ENCODE measurements around the gene SV2B. TPM values are rescaled to one million over a fixed set of nuclear protein-coding genes. Genes with fewer than 3 reads are reported as not detected.
A peak's percentile ranks its signal among the peaks of the same experiment; 100 is the strongest.

The SV2B gene
- total RNA-seq, 2 experiments from 2014 or later = not detected

DNA sequence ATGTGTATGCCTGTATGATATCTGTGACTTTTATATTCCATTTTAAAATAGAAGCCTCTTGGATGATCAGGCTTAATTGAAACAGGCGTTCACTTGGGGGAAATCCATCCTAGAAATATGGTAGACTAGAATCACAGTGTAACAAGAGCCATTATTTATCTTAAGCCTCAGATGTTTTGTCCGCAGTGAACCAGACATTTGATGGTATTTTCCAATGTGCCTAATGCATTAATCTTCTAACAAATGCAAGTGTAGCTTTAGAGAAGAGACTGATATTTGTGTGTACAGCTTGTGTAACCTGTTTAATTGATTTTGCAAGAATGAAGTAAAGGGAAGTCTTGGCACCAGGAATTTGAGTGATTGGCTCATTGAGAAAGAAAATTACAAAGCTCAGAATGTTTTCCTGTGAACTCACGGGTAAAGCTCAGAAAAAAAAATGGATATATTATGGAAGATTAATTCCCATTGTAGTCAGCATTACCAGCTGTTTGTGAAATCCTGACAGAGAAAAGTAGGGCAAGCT lies 155.7 kb downstream of the SV2B start:
- H3K4me3 Mint-ChIP-seq = no peak overlapping the region
- POLR2A ChIA-PET = no interaction called here
- CTCF ChIA-PET = no interaction called here
- H3K4me3 ChIP-seq (ENCODE audit: low read length) = no peak overlapping the region
- no peak for ATAC-seq (ENCODE audit: poor library complexity)
- H3K9me3 Mint-ChIP-seq = no peaks in the 10 kb centered on the region
- TF ChIP-seq CTCF (IDR thresholded peaks at IDR 0.05) = no peak
- no peak for DNase-seq
- H3K27ac Mint-ChIP-seq = no peak overlapping the region
- no peak overlapping the region for H3K27ac ChIP-seq (ENCODE audit: low read depth in 1 of 2, low read length in 2 of 2)
- H3K27me3 Mint-ChIP-seq = peaks cover 58% of the 10 kb centered on the region
- H3K36me3 ChIP-seq (ENCODE audit: insufficient read depth, low read length) = no peaks in the 10 kb centered on the region
- no peaks in the 10 kb centered on the region for H3K9me3 ChIP-seq (ENCODE audit: control insufficient read depth in 1 of 2, insufficient read depth in 1 of 2, low read length in 2 of 2)
- H3K27me3 ChIP-seq (ENCODE audit: control insufficient read depth in 1 of 2, insufficient read depth in 2 of 2, low read length in 2 of 2) = peaks cover 0 to 10% of the 10 kb centered on the region in 2 experiments
- intact Hi-C loops (cut with DNase I, micrococcal nuclease) = no loop called here
- H3K4me1 ChIP-seq (ENCODE audit: insufficient read depth, low read length) = no peaks in the 10 kb centered on the region
- H3K4me1 Mint-ChIP-seq (ENCODE audit: low read depth) = no peaks in the 10 kb centered on the region
- no peaks in the 10 kb centered on the region for H3K36me3 Mint-ChIP-seq (ENCODE audit: low read depth)

- DNase-seq (no peak), ATAC-seq (ENCODE audit: poor library complexity) (no peak)
- H3K36me3 Mint-ChIP-seq (ENCODE audit: low read depth) = no peaks in the 10 kb centered on the region
- intact Hi-C loops (cut with DNase I, micrococcal nuclease) = no loop called here
- no peak for TF ChIP-seq CTCF (IDR thresholded peaks at IDR 0.05)
- no peak overlapping the region for H3K27ac Mint-ChIP-seq
- no peaks in the 10 kb centered on the region for H3K4me1 Mint-ChIP-seq (ENCODE audit: low read depth)
- CTCF ChIA-PET = interaction anchor here (1.2 kb wide), 1 partner anchor 14 kb away, joined by 3 read pairs; no protein-coding TSS in a partner anchor
- H3K36me3 ChIP-seq (ENCODE audit: insufficient read depth, low read length) = no peaks in the 10 kb centered on the region
- H3K27ac ChIP-seq (ENCODE audit: low read depth in 1 of 2, low read length in 2 of 2) = no peak overlapping the region
- H3K4me3 Mint-ChIP-seq = no peak overlapping the region
- no peaks in the 10 kb centered on the region for H3K9me3 Mint-ChIP-seq
- no peaks in the 10 kb centered on the region for H3K4me1 ChIP-seq (ENCODE audit: insufficient read depth, low read length)
- no peak overlapping the region for H3K4me3 ChIP-seq (ENCODE audit: low read length)
- H3K27me3 ChIP-seq (ENCODE audit: control insufficient read depth in 1 of 2, insufficient read depth in 2 of 2, low read length in 2 of 2) = peaks cover 3 to 10% of the 10 kb centered on the region in 2 experiments
- peaks cover 38% of the 10 kb centered on the region for H3K27me3 Mint-ChIP-seq
- POLR2A ChIA-PET = interaction anchor here (0.7 kb wide), 1 partner anchor 14 kb away, joined by 4 read pairs; no protein-coding TSS in a partner anchor
- H3K9me3 ChIP-seq (ENCODE audit: control insufficient read depth in 1 of 2, insufficient read depth in 1 of 2, low read length in 2 of 2) = no peaks in the 10 kb centered on the region
These were observed 157.8 kb downstream of the SV2B start for GRCh38 chr15:91257746-91258414.

DNA sequence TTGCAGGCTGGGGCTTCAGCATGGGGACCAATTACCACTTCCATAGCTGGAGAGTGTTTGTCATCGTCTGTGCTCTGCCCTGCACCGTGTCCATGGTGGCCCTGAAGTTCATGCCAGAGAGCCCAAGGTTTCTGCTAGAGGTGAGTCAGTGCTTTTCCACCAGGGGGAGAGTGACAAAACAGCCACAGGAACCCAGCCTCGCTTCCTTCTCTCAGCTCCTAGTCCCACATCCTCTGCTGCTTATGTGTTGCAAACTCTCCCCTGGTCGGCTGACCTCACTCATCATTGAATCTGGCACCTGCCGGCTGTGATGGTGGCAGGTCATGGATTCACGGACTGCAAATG lies 158.3 kb downstream of the SV2B start:
- Histone ChIP-seq H3K9me3 (ENCODE audit: control insufficient read depth in 1 of 2, insufficient read depth in 1 of 2, low read length in 2 of 2) (no peaks in the 10 kb centered on the region), H3K27me3 (ENCODE audit: control insufficient read depth in 1 of 2, insufficient read depth in 2 of 2, low read length in 2 of 2) (peaks cover 3 to 10% of the 10 kb centered on the region in 2 experiments), H3K4me3 (ENCODE audit: low read length) (no peak overlapping the region), H3K27ac (ENCODE audit: low read depth in 1 of 2, low read length in 2 of 2) (no peak overlapping the region), H3K4me1 (ENCODE audit: insufficient read depth, low read length) (no peaks in the 10 kb centered on the region), H3K36me3 (ENCODE audit: insufficient read depth, low read length) (no peaks in the 10 kb centered on the region)
- no peak for ATAC-seq (ENCODE audit: poor library complexity)
- intact Hi-C loops (cut with DNase I, micrococcal nuclease) = no loop called here
- CTCF ChIA-PET = interaction anchor here (1.2 kb wide), 1 partner anchor 14 kb away, joined by 3 read pairs; no protein-coding TSS in a partner anchor
- TF ChIP-seq CTCF (IDR thresholded peaks at IDR 0.05) = no peak
- Mint-ChIP-seq H3K4me1 (ENCODE audit: low read depth) (no peaks in the 10 kb centered on the region), H3K27me3 (peaks cover 35% of the 10 kb centered on the region), H3K4me3 (no peak overlapping the region), H3K36me3 (ENCODE audit: low read depth) (no peaks in the 10 kb centered on the region), H3K9me3 (no peaks in the 10 kb centered on the region), H3K27ac (no peak overlapping the region)
- DNase-seq = peak in 3 of 14 experiments; percentile 21 to 51 (median 47)
- POLR2A ChIA-PET = interaction anchor here (0.7 kb wide), 1 partner anchor 13 kb away, joined by 4 read pairs; no protein-coding TSS in a partner anchor

Data from CD4-positive, alpha-beta T cell (primary cell).